Activated CD8-positive, alpha-beta memory T cell treated with anti-CD3 and anti-CD28 coated beads, Interleukin-2, amount 10 ng/mL, durations not matched to agents 7 days and 5 days (primary cell): ENCODE measurements around the gene ERCC4. TPM values are rescaled to one million over a fixed set of nuclear protein-coding genes. Genes with fewer than 3 reads are reported as not detected.
A peak's percentile ranks its signal among the peaks of the same experiment; 100 is the strongest.

Experiments used
- ATAC-seq: fragments of 150-1000 bp; cut with Tn5 transposase; one replicate; pipeline ENCODE4 v1.10.0; 2021; ENCODE audit warnings: moderate library complexity
- CTCF ChIA-PET: fragments of 350-600 bp; sonication (Branson Sonifier 250); formaldehyde crosslinking; loops from one replicate; lab custom pipeline; 2021; ENCODE audit warnings: antibody characterized with exemption; lab: Charles Lee
- DNase-seq: peaks from one replicate; pipeline ENCODE4 v3.0.0-alpha.2; 2020
- H3K27ac Mint-ChIP-seq: one replicate; pipeline ENCODE4 v1.8.0; 2021; ENCODE audit warnings: mild to moderate bottlenecking, mixed read lengths
- H3K27me3 Mint-ChIP-seq: one replicate; pipeline ENCODE4 v1.8.0; 2021; ENCODE audit warnings: mixed read lengths
- H3K36me3 Mint-ChIP-seq: one replicate; pipeline ENCODE4 v1.8.0; 2021; ENCODE audit warnings: mild to moderate bottlenecking, mixed read lengths
- H3K4me1 Mint-ChIP-seq: one replicate; pipeline ENCODE4 v1.8.0; 2021; ENCODE audit warnings: mixed read lengths
- H3K4me3 Mint-ChIP-seq: one replicate; pipeline ENCODE4 v1.8.0; 2021; ENCODE audit warnings: mild to moderate bottlenecking, moderate library complexity, mixed read lengths
- H3K9me3 Mint-ChIP-seq: one replicate; pipeline ENCODE4 v1.8.0; 2022; ENCODE audit warnings: low read depth, mixed read lengths
- total RNA-seq, 2 experiments: library from RNA; stranded (reverse); gene quantifications; one replicate each; pipeline ENCODE4 v1.2.3, GENCODE V29; 2021

ERCC4 gene
- total RNA-seq, 2 experiments from 2014 or later = 12.6 to 13.1 TPM

GRCh38 chr16:13959626-13960025, 39.7 kb downstream of the ERCC4 start:
- H3K4me1 Mint-ChIP-seq = peaks cover 18% of the 10 kb centered on the region
- no peak overlapping the region for H3K27ac Mint-ChIP-seq
- H3K9me3 Mint-ChIP-seq = no peaks in the 10 kb centered on the region
- H3K4me3 Mint-ChIP-seq = no peak overlapping the region
- CTCF ChIA-PET = no interaction called here
- ATAC-seq (no peak), DNase-seq (no peak)
- H3K27me3 Mint-ChIP-seq = peaks cover 27% of the 10 kb centered on the region
- H3K36me3 Mint-ChIP-seq = no peaks in the 10 kb centered on the region

- H3K27ac Mint-ChIP-seq = no peak overlapping the region
- DNase-seq (no peak), ATAC-seq (no peak)
- CTCF ChIA-PET = no interaction called here
- H3K27me3 Mint-ChIP-seq = peaks cover 37% of the 10 kb centered on the region
- H3K4me3 Mint-ChIP-seq = no peak overlapping the region
- no peaks in the 10 kb centered on the region for H3K36me3 Mint-ChIP-seq
- H3K4me1 Mint-ChIP-seq = peaks cover 13% of the 10 kb centered on the region
- H3K9me3 Mint-ChIP-seq = no peaks in the 10 kb centered on the region
These were observed 41.3 kb downstream of the ERCC4 start for GRCh38 chr16:13961099-13961811.

DNA sequence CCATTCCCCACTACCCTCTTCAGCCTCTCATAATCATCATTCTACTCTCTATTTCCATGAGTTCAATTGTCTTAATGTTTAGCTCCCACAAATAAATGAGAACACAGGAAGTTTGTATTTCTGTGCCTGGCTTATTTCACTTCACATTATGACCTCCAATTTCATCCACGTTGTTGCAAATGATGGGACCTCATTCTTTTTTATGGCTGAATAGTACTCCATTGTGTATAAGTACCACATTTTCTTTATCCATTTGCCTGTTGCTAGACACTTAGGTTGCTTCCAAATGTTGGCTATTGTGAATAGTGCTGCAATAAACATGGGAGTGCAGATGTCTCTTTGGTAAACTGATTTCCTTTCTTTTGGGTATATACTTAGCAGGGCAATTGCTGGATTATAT, 42.3 kb downstream of the ERCC4 start:
- peaks cover 8% of the 10 kb centered on the region for H3K4me1 Mint-ChIP-seq
- H3K27ac Mint-ChIP-seq = no peak overlapping the region
- no peak overlapping the region for H3K4me3 Mint-ChIP-seq
- DNase-seq (no peak), ATAC-seq (no peak)
- no peaks in the 10 kb centered on the region for H3K9me3 Mint-ChIP-seq
- H3K27me3 Mint-ChIP-seq = peaks cover 42% of the 10 kb centered on the region
- no peaks in the 10 kb centered on the region for H3K36me3 Mint-ChIP-seq
- CTCF ChIA-PET = no interaction called here

DNA sequence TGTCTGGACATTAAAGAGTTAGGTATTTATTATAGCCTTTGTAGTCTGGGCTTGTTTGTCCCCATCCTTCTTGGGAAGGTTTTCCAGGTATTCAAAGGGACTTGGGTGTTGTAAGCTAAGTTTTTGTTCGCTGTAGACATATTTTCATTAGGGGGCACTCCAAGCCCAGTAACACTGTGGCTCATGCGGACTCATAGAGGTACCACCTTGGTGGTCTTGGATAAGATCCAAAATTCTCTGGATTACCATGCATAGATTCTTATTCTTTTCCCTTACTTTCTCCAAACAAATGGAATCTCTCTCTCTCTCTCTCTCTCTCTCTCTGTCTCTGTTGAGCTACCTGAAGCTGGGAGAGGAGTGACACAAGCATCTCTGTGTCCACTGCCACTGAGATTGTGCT, 48.9 kb downstream of the ERCC4 start:
- no peaks in the 10 kb centered on the region for H3K9me3 Mint-ChIP-seq
- H3K4me3 Mint-ChIP-seq = no peak overlapping the region
- H3K4me1 Mint-ChIP-seq = peaks cover 13% of the 10 kb centered on the region
- no peak for DNase-seq
- peaks cover 48% of the 10 kb centered on the region for H3K27me3 Mint-ChIP-seq
- ATAC-seq = no peak
- H3K27ac Mint-ChIP-seq = no peak overlapping the region
- no peaks in the 10 kb centered on the region for H3K36me3 Mint-ChIP-seq
- CTCF ChIA-PET = no interaction called here

GRCh38 chr16:13969711-13970110, 49.8 kb downstream of the ERCC4 start:
- CTCF ChIA-PET = no interaction called here
- no peaks in the 10 kb centered on the region for H3K9me3 Mint-ChIP-seq
- ATAC-seq (no peak), DNase-seq (no peak)
- H3K4me1 Mint-ChIP-seq = peaks cover 13% of the 10 kb centered on the region
- H3K36me3 Mint-ChIP-seq = no peaks in the 10 kb centered on the region
- peaks cover 49% of the 10 kb centered on the region for H3K27me3 Mint-ChIP-seq
- H3K27ac Mint-ChIP-seq = no peak overlapping the region
- no peak overlapping the region for H3K4me3 Mint-ChIP-seq

DNA sequence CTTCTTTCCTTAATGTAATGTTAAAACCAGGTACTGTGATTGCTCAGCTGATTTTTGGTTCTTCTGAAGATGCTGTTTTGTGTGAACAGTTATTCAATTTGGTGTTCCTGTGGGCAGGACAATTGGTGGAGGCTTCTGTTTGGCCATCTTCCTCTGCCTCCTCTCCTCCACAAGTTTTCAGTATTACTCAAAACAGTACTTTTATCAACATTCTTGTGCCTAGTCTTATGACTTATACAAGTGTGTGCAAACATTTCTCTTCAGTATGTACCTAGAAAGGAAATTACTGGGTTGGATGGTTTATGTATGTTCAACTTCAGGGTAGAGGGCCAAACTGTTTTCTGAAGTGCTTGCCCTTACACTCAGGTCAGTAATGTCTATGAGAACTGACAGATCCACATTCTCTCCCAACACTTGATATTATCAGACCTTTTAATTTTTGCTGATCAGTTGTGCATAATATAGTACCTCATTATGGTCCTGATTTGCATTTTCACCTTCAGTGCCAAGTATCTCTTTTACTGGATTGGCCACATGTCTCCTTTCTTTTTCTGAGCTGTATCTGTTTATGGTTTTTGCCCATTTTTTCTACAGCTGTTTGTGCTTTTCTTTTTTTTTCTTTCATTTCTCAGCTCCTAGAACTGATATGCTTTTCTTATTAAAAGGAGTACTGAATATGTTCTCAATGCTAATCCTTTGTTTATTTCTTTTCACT, 50.9 kb downstream of the ERCC4 start:
- Mint-ChIP-seq H3K4me3 (no peak overlapping the region), H3K4me1 (peaks cover 13% of the 10 kb centered on the region), H3K9me3 (no peaks in the 10 kb centered on the region), H3K27ac (peak overlapping the region; percentile 38), H3K27me3 (peaks cover 41% of the 10 kb centered on the region), H3K36me3 (no peaks in the 10 kb centered on the region)
- ATAC-seq (peak; percentile 55), DNase-seq (no peak)
- CTCF ChIA-PET = interaction anchor here (0.8 kb wide), 1 partner anchor 14 kb away, joined by 3 read pairs; no protein-coding TSS in a partner anchor

DNA sequence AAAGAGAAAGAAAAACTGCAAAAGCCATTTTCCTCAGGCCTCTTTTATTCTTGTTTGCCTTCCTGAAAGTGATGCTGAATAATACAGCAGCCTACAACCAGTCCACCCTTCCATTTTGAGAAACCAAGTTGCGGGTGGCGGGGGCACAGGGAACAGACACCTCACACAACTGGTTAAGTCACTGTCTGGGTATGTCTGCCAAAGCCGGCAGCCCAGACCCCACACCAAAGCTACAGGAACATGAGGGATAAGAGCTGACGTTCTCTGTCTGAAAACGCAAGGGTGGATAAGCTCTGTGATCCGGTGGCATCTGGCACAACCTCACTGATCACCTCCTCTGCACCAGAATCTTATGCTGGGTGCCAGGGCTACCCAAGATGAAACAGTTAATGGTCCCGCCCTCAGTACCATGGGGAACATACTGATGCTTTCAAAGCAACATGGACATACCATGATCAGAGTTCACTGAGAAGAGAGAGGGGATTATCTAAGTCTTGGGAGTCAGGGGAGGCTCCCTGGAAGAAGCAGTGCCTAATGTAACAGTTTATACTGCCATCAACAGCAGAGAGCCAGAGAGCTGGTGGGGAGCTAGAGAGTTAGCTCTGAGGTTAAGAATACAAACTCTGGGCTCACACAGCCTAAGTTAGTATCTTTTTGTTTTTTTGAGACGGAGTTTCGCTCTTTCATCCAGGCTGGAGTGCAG, 53.5 kb downstream of the ERCC4 start:
- H3K27me3 Mint-ChIP-seq = peaks cover 21% of the 10 kb centered on the region
- CTCF ChIA-PET = no interaction called here
- H3K36me3 Mint-ChIP-seq = no peaks in the 10 kb centered on the region
- no peak overlapping the region for H3K4me3 Mint-ChIP-seq
- ATAC-seq (no peak), DNase-seq (no peak)
- no peak overlapping the region for H3K27ac Mint-ChIP-seq
- no peaks in the 10 kb centered on the region for H3K9me3 Mint-ChIP-seq
- H3K4me1 Mint-ChIP-seq = peaks cover 13% of the 10 kb centered on the region

DNA sequence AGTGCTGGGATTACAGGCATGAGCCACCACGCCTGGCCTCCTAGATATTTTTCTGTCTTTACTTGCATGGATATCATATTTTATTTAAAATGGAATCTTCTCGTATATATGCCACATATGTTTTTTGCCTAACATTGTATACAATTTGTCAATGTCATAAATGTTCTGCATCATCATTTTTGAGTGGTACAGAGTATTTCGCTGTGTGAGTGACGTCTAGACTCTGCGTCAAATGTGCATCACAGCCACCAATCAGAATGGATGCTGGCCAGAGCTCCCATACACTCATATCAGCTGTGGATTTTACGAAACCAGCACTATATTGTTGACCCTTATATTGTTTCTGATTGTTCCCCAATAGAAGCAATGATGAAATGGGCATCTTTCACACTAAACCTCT, 57.2 kb downstream of the ERCC4 start:
- Mint-ChIP-seq H3K27me3 (peaks cover 13% of the 10 kb centered on the region), H3K36me3 (no peaks in the 10 kb centered on the region), H3K27ac (no peak overlapping the region), H3K4me3 (no peak overlapping the region), H3K9me3 (peaks cover 3% of the 10 kb centered on the region), H3K4me1 (peaks cover 2% of the 10 kb centered on the region)
- DNase-seq (no peak), ATAC-seq (no peak)
- CTCF ChIA-PET = no interaction called here

- Mint-ChIP-seq H3K4me1 (no peaks in the 10 kb centered on the region), H3K9me3 (peaks cover 3% of the 10 kb centered on the region), H3K27ac (no peak overlapping the region), H3K36me3 (no peaks in the 10 kb centered on the region), H3K27me3 (no peaks in the 10 kb centered on the region), H3K4me3 (no peak overlapping the region)
- CTCF ChIA-PET = no interaction called here
- ATAC-seq (no peak), DNase-seq (no peak)
These were observed 62.5 kb downstream of the ERCC4 start for GRCh38 chr16:13982451-13982850.

DNA sequence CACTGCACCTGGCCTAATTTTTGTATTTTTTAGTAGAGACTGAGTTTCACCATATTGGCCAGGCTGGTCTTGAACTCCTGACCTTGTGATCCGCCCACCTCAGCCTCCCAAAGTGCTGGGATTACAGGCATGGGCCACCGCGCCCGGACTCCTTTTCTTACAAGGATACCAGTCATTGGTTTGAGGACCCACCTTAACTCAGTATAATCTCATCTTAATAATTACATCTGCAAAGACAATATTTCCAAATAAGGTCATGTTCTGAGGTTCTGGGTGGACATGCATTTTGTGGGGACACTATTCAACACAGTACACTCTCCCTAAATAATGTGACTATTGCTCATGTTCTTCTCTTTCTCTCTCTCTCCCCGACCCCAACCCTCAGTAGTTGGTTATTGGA, 63.7 kb downstream of the ERCC4 start:
- no peaks in the 10 kb centered on the region for H3K4me1 Mint-ChIP-seq
- CTCF ChIA-PET = no interaction called here
- ATAC-seq (no peak), DNase-seq (no peak)
- H3K27ac Mint-ChIP-seq = no peak overlapping the region
- H3K27me3 Mint-ChIP-seq = no peaks in the 10 kb centered on the region
- H3K9me3 Mint-ChIP-seq = peaks cover 3% of the 10 kb centered on the region
- H3K36me3 Mint-ChIP-seq = no peaks in the 10 kb centered on the region
- H3K4me3 Mint-ChIP-seq = no peak overlapping the region

DNA sequence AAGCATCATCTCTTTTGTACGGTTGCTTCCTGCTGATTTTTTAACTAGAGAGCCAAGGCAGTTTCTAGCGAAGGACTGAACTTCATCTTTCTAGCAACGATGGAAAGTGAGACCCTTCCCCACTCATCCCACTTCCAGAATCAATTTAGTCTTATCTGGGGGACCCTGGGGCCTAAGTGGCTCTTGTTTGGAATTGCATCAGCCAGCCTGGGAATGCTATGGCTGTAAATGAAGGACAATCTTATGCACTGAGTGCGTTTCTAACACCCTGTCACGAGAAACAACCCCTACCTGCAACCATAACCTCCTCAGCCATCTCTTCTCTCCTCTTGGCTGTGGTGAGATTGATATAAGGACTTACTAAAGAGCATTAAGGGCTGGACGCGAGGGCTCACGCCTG, 64.8 kb downstream of the ERCC4 start:
- H3K36me3 Mint-ChIP-seq = no peaks in the 10 kb centered on the region
- no peak for ATAC-seq
- H3K27ac Mint-ChIP-seq = no peak overlapping the region
- no peak for DNase-seq
- CTCF ChIA-PET = no interaction called here
- H3K4me1 Mint-ChIP-seq = no peaks in the 10 kb centered on the region
- H3K27me3 Mint-ChIP-seq = no peaks in the 10 kb centered on the region
- no peak overlapping the region for H3K4me3 Mint-ChIP-seq
- H3K9me3 Mint-ChIP-seq = peaks cover under 1% of the 10 kb centered on the region

DNA sequence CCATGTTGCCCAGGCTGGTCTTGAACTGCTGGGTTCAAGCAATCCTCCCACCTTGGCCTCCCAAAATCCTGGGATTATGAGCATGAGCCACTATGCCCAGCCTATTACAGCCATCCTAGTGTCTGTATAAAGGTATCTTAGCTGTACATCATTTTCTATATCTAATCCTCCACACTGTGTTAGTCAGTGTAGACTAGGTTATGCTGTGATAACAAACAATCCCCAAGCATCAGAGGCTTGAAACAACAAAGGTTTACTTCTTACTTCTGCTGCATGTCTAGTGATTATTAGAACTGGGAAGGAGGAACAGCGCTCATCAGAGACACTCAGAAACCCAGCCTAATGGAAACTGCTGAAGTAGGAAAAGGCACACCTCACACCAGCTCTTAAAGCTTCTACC, 68.1 kb downstream of the ERCC4 start:
- H3K27ac Mint-ChIP-seq = no peak overlapping the region

GRCh38 chr16:13992322-13992721, 72.4 kb downstream of the ERCC4 start:
- H3K36me3 Mint-ChIP-seq = no peaks in the 10 kb centered on the region
- H3K27me3 Mint-ChIP-seq = peaks cover 4% of the 10 kb centered on the region
- H3K4me1 Mint-ChIP-seq = no peaks in the 10 kb centered on the region
- no peaks in the 10 kb centered on the region for H3K9me3 Mint-ChIP-seq
- no peak for ATAC-seq
- peak; percentile 1 for DNase-seq
- H3K4me3 Mint-ChIP-seq = no peak overlapping the region
- H3K27ac Mint-ChIP-seq = no peak overlapping the region
- CTCF ChIA-PET = no interaction called here

More for the DNA sequence above, 68.1 kb downstream of the ERCC4 start:
- H3K9me3 Mint-ChIP-seq = no peaks in the 10 kb centered on the region
- CTCF ChIA-PET = interaction anchor here (0.8 kb wide), 1 partner anchor 69 kb away, joined by 3 read pairs; no protein-coding TSS in a partner anchor
- H3K4me1 Mint-ChIP-seq = no peaks in the 10 kb centered on the region
- H3K27me3 Mint-ChIP-seq = no peaks in the 10 kb centered on the region
- no peaks in the 10 kb centered on the region for H3K36me3 Mint-ChIP-seq
- ATAC-seq = no peak
- no peak overlapping the region for H3K4me3 Mint-ChIP-seq
- DNase-seq = peak; percentile 9
